HG02938 (cell line): Measurements from ENCODE around the gene DOCK4.
A peak's percentile ranks its signal among the peaks of the same experiment; 100 is the strongest.

Experiments
- ATAC-seq: cut with Tn5 transposase; IDR thresholded peaks from one replicate; pipeline ENCODE4 v1.9.1; 2021; ENCODE audit warnings: mild to moderate bottlenecking, moderate library complexity; ENCODE audit not compliant: unreplicated experiment

DOCK4 gene

GRCh38 chr7:111746950-111747349 is 459.2 kb downstream of the DOCK4 start:
- no peak for ATAC-seq

- ATAC-seq = no peak
These were observed 461.6 kb downstream of the DOCK4 start for GRCh38 chr7:111744501-111745155.

GRCh38 chr7:111743244-111743847 is 462.9 kb downstream of the DOCK4 start:
- no peak for ATAC-seq

GRCh38 chr7:111741811-111742240 is 464.4 kb downstream of the DOCK4 start:
- ATAC-seq = peak; percentile 91

- no peak for ATAC-seq
These were observed 465.3 kb downstream of the DOCK4 start for GRCh38 chr7:111740942-111741341.

GRCh38 chr7:111736552-111736874 is 469.7 kb downstream of the DOCK4 start:
- ATAC-seq = no peak

- no peak for ATAC-seq
These were observed 470.3 kb downstream of the DOCK4 start for GRCh38 chr7:111735661-111736551.

- no peak for ATAC-seq
These were observed 471.1 kb downstream of the DOCK4 start for GRCh38 chr7:111734954-111735660.

GRCh38 chr7:111732923-111733322 is 473.3 kb downstream of the DOCK4 start:
- ATAC-seq = no peak

GRCh38 chr7:111730476-111731300 is 475.5 kb downstream of the DOCK4 start:
- ATAC-seq = peak; percentile 51

- no peak for ATAC-seq
These were observed 476.1 kb downstream of the DOCK4 start for GRCh38 chr7:111730057-111730456.

GRCh38 chr7:111729483-111729882 is 476.7 kb downstream of the DOCK4 start:
- no peak for ATAC-seq

GRCh38 chr7:111728635-111728995 is 477.6 kb downstream of the DOCK4 start:
- ATAC-seq = no peak

GRCh38 chr7:111727905-111728634 is 478.1 kb downstream of the DOCK4 start:
- ATAC-seq = no peak

GRCh38 chr7:111718886-111719285 is 487.3 kb downstream of the DOCK4 start:
- no peak for ATAC-seq

- ATAC-seq = no peak
These were observed 494.7 kb downstream of the DOCK4 start for GRCh38 chr7:111711426-111712065.

GRCh38 chr7:111710839-111711380 is 495.3 kb downstream of the DOCK4 start:
- ATAC-seq = no peak

- ATAC-seq = no peak
These were observed 498.1 kb downstream of the DOCK4 start for GRCh38 chr7:111708072-111708471.

GRCh38 chr7:111705807-111706206 is 500.4 kb downstream of the DOCK4 start:
- ATAC-seq = no peak
